Thymus (tissue), 11 donors: ENCODE measurements around the gene KCNQ4. TPM values are rescaled to one million over a fixed set of nuclear protein-coding genes. Genes with fewer than 3 reads are reported as not detected.

Source experiments
- DNase-seq, 9 donors: peaks; one replicate each; pipeline ENCODE4 v3.0.0-alpha.2; 2013; ENCODE audit warnings: low spot score in 9 of 9, low read depth in 6 of 9, missing footprints in 1 of 9
- H3K27ac ChIP-seq, 2 donors: one replicate each; pipeline ENCODE4 v1.5.1; 2013; ENCODE audit warnings: control low read depth in 1 of 2, low read depth in 1 of 2, low read length in 1 of 2, mild to moderate bottlenecking in 1 of 2, moderate library complexity in 1 of 2
- H3K27me3 ChIP-seq, 2 donors: one replicate each; pipeline ENCODE4 v1.5.1; 2013; ENCODE audit warnings: low read length in 1 of 2; ENCODE audit not compliant: control insufficient read depth in 2 of 2, insufficient read depth in 1 of 2
- H3K36me3 ChIP-seq, 2 donors: one replicate each; pipeline ENCODE4 v1.5.1; 2013; ENCODE audit warnings: low read length in 1 of 2, mild to moderate bottlenecking in 1 of 2, moderate library complexity in 1 of 2; ENCODE audit not compliant: control insufficient read depth in 2 of 2, insufficient read depth in 2 of 2
- H3K4me1 ChIP-seq, 2 donors: one replicate each; pipeline ENCODE4 v1.5.1; 2013; ENCODE audit warnings: low read length in 2 of 2; ENCODE audit not compliant: control insufficient read depth in 2 of 2, insufficient read depth in 2 of 2
- H3K4me3 ChIP-seq, 2 donors: one replicate each; pipeline ENCODE4 v1.5.1; 2013; ENCODE audit warnings: low read length in 2 of 2, control low read depth in 1 of 2, mild to moderate bottlenecking in 1 of 2
- H3K9me3 ChIP-seq, 2 donors: one replicate each; pipeline ENCODE4 v1.5.1; 2013; ENCODE audit warnings: low read length in 1 of 2, mild to moderate bottlenecking in 1 of 2; ENCODE audit not compliant: control insufficient read depth in 2 of 2, insufficient read depth in 1 of 2
- WGBS: extraction: QIAGEN DNeasy Blood & Tissue Kit; methylation state at CpG from one replicate; pipeline ENCODE4 v1.1.7; 2013; 5-methylcytosine and 5-hydroxymethylcytosine counted together
- polyA plus RNA-seq: library from polyadenylated mRNA; stranded (reverse); fragments of 200-250 nt; gene quantifications from one replicate; pipeline ENCODE4 v1.2.3, GENCODE V29; 2013
- total RNA-seq: library from RNA; stranded (reverse); fragments of 120-200 nt; gene quantifications from one replicate; pipeline ENCODE4 v1.2.4, GENCODE V29; 2013
- donor health status: healthy.

The KCNQ4 gene
- total and polyA plus RNA-seq, 2 donors: 0.47 to 1.1 TPM

GRCh38 chr1:40845895-40846294 is 62.3 kb downstream of the KCNQ4 start:
- 99% methylated on average over 1 of the region's 1 CpG for WGBS

GRCh38 chr1:40847023-40847745 is 63.6 kb downstream of the KCNQ4 start:
- no peak overlapping the region for H3K4me3 ChIP-seq

More at GRCh38 chr1:40845895-40846294, 62.3 kb downstream of the KCNQ4 start:
- no peaks in the 10 kb centered on the region for H3K36me3 ChIP-seq
- peaks cover 5 to 24% of the 10 kb centered on the region in 2 donors for H3K4me1 ChIP-seq
- H3K4me3 ChIP-seq: no peak overlapping the region
- H3K27ac ChIP-seq: no peak overlapping the region
- no peak for DNase-seq
- no peaks in the 10 kb centered on the region for H3K9me3 ChIP-seq
- no peaks in the 10 kb centered on the region for H3K27me3 ChIP-seq

GRCh38 chr1:40848530-40849189 is 65.1 kb downstream of the KCNQ4 start:
- Histone ChIP-seq H3K27ac (no peak overlapping the region), H3K36me3 (no peaks in the 10 kb centered on the region), H3K4me3 (no peak overlapping the region), H3K9me3 (no peaks in the 10 kb centered on the region), H3K4me1 (peaks cover 0 to 17% of the 10 kb centered on the region in 2 donors), H3K27me3 (no peaks in the 10 kb centered on the region)
- no peak for DNase-seq
- 89% methylated on average over 6 of the region's 6 CpGs for whole genome bisulfite sequencing

More at GRCh38 chr1:40847023-40847745, 63.6 kb downstream of the KCNQ4 start:
- peaks cover 0 to 17% of the 10 kb centered on the region in 2 donors for H3K4me1 ChIP-seq
- no peaks in the 10 kb centered on the region for H3K9me3 ChIP-seq
- H3K27me3 ChIP-seq: no peaks in the 10 kb centered on the region
- no peaks in the 10 kb centered on the region for H3K36me3 ChIP-seq
- 85% methylated on average over 6 of the region's 6 CpGs for WGBS
- no peak overlapping the region for H3K27ac ChIP-seq
- DNase-seq: peak in 1 of 9 donors; percentile 17

GRCh38 chr1:40849801-40850592 is 66.4 kb downstream of the KCNQ4 start:
- H3K27ac ChIP-seq: no peak overlapping the region
- no peaks in the 10 kb centered on the region for H3K9me3 ChIP-seq
- peaks cover 0 to 10% of the 10 kb centered on the region in 2 donors for H3K4me1 ChIP-seq
- no peaks in the 10 kb centered on the region for H3K27me3 ChIP-seq
- DNase-seq: peak; percentile 49 to 84 (median 76)
- H3K4me3 ChIP-seq: no peak overlapping the region
- no peaks in the 10 kb centered on the region for H3K36me3 ChIP-seq
- WGBS: 17% methylated on average over 12 of the region's 12 CpGs

GRCh38 chr1:40851643-40852042 is 68.1 kb downstream of the KCNQ4 start:
- WGBS: 95% methylated on average over 6 of the region's 6 CpGs
- H3K27ac ChIP-seq: no peak overlapping the region
- DNase-seq: no peak
- no peaks in the 10 kb centered on the region for H3K9me3 ChIP-seq
- no peaks in the 10 kb centered on the region for H3K36me3 ChIP-seq
- H3K27me3 ChIP-seq: no peaks in the 10 kb centered on the region
- H3K4me1 ChIP-seq: peaks cover 0 to 5% of the 10 kb centered on the region in 2 donors
- no peak overlapping the region for H3K4me3 ChIP-seq

- no peak overlapping the region for H3K27ac ChIP-seq
- H3K27me3 ChIP-seq: peaks cover 0 to 5% of the 10 kb centered on the region in 2 donors
- 94% methylated on average over 13 of the region's 13 CpGs for WGBS
- no peaks in the 10 kb centered on the region for H3K9me3 ChIP-seq
- H3K4me3 ChIP-seq: no peak overlapping the region
- no peaks in the 10 kb centered on the region for H3K36me3 ChIP-seq
- peaks cover 0 to 5% of the 10 kb centered on the region in 2 donors for H3K4me1 ChIP-seq
- DNase-seq: no peak
Measured at GRCh38 chr1:40853113-40853884, 69.7 kb downstream of the KCNQ4 start.

GRCh38 chr1:40853885-40854170 is 70.2 kb downstream of the KCNQ4 start:
- H3K4me3 ChIP-seq: no peak overlapping the region
- peaks cover 0 to 10% of the 10 kb centered on the region in 2 donors for H3K27me3 ChIP-seq
- DNase-seq: no peak
- WGBS: 96% methylated on average over 5 of the region's 5 CpGs
- no peaks in the 10 kb centered on the region for H3K36me3 ChIP-seq
- H3K9me3 ChIP-seq: no peaks in the 10 kb centered on the region
- peaks cover 0 to 5% of the 10 kb centered on the region in 2 donors for H3K4me1 ChIP-seq
- H3K27ac ChIP-seq: no peak overlapping the region

GRCh38 chr1:40855513-40855912 is 71.9 kb downstream of the KCNQ4 start:
- Histone ChIP-seq H3K9me3 (no peaks in the 10 kb centered on the region), H3K27me3 (peaks cover 3 to 27% of the 10 kb centered on the region in 2 donors), H3K4me1 (peaks cover 0 to under 1% of the 10 kb centered on the region in 2 donors), H3K4me3 (no peak overlapping the region), H3K27ac (no peak overlapping the region), H3K36me3 (no peaks in the 10 kb centered on the region)
- peak in 1 of 9 donors; percentile 29 for DNase-seq
- 82% methylated on average over 6 of the region's 6 CpGs for WGBS
